ENCODE data around the gene GOLGA8S.
"Not testable (repeated sequence)": the region's sequence is repeated elsewhere in the genome, so short reads cannot be mapped to it uniquely, and the experiment has no call there.

Gene GOLGA8S

GRCh38 chr15:23401627-23402026 lies 47.1 kb downstream of the GOLGA8S start:
- no peak overlapping the region for H3K4me3 ChIP-seq (ENCODE audit: low read length)
- TF ChIP-seq, protein P1, sequence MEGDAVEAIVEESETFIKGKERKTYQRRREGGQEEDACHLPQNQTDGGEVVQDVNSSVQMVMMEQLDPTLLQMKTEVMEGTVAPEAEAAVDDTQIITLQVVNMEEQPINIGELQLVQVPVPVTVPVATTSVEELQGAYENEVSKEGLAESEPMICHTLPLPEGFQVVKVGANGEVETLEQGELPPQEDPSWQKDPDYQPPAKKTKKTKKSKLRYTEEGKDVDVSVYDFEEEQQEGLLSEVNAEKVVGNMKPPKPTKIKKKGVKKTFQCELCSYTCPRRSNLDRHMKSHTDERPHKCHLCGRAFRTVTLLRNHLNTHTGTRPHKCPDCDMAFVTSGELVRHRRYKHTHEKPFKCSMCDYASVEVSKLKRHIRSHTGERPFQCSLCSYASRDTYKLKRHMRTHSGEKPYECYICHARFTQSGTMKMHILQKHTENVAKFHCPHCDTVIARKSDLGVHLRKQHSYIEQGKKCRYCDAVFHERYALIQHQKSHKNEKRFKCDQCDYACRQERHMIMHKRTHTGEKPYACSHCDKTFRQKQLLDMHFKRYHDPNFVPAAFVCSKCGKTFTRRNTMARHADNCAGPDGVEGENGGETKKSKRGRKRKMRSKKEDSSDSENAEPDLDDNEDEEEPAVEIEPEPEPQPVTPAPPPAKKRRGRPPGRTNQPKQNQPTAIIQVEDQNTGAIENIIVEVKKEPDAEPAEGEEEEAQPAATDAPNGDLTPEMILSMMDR (IDR thresholded peaks at IDR 0.05; ENCODE audit: insufficient read depth, low read depth, low read length, missing control alignments): no peak
- DNase-seq (ENCODE audit: low read depth): no peak

GRCh38 chr15:23402140-23402539 lies 47.6 kb downstream of the GOLGA8S start:
- H3K4me3 ChIP-seq (ENCODE audit: low read length): no peak overlapping the region
- DNase-seq (ENCODE audit: low read depth): no peak
- TF ChIP-seq, protein P1 (IDR thresholded peaks at IDR 0.05; ENCODE audit: insufficient read depth, low read depth, low read length, missing control alignments): no peak

GRCh38 chr15:23402544-23402943 lies 48.0 kb downstream of the GOLGA8S start:
- TF ChIP-seq, protein P1 (IDR thresholded peaks at IDR 0.05; ENCODE audit: insufficient read depth, low read depth, low read length, missing control alignments): no peak
- no peak for DNase-seq (ENCODE audit: low read depth)
- no peak overlapping the region for H3K4me3 ChIP-seq (ENCODE audit: low read length)

DNA sequence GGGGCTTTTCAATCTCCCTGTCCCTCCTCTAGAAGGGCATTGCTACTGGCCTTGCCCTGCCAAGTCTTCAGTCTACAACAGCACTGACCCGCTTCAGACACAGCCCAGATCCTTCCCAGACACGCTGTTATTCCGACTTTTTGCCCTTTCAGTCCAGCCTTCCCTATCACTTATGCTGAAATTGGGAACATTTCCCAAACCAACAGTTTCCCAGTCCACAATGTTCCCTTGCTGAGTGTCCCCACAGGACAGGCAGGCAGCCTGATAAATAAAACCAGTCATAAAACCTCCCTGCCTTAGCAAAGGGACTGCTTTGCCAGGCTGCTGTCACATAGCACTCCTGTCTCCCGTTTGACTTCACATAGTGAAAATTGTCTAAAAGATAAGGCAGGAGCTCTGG lies 49.0 kb downstream of the GOLGA8S start:
- H3K4me3 ChIP-seq (ENCODE audit: low read length): no peak overlapping the region
- TF ChIP-seq, protein P1 (IDR thresholded peaks at IDR 0.05; ENCODE audit: insufficient read depth, low read depth, low read length, missing control alignments): no peak
- no peak for DNase-seq (ENCODE audit: low read depth)

DNA sequence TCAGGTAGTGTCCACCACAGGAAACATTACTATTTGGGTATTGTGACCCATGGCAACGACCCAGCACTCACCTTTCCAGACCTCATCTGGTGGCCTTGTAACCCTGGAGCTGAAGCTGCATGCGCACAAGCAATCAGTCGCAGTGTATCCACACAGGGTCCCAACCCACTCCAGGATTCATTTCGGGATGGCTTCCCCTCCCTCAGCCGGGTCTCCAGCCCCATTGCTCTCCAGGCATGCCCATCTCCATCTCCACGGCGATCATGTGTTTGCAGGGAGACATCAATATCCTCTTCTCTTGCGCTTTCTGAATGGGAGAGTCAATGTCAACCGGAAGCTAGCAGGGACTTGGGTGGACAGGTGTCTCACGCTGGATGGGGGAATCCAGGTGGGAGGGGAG lies 57.3 kb downstream of the GOLGA8S start:
- TF ChIP-seq, protein P1 (IDR thresholded peaks at IDR 0.05; ENCODE audit: insufficient read depth, low read depth, low read length, missing control alignments): no peak
- DNase-seq (ENCODE audit: low read depth): no peak
- H3K4me3 ChIP-seq (ENCODE audit: low read length): no peak overlapping the region

DNA sequence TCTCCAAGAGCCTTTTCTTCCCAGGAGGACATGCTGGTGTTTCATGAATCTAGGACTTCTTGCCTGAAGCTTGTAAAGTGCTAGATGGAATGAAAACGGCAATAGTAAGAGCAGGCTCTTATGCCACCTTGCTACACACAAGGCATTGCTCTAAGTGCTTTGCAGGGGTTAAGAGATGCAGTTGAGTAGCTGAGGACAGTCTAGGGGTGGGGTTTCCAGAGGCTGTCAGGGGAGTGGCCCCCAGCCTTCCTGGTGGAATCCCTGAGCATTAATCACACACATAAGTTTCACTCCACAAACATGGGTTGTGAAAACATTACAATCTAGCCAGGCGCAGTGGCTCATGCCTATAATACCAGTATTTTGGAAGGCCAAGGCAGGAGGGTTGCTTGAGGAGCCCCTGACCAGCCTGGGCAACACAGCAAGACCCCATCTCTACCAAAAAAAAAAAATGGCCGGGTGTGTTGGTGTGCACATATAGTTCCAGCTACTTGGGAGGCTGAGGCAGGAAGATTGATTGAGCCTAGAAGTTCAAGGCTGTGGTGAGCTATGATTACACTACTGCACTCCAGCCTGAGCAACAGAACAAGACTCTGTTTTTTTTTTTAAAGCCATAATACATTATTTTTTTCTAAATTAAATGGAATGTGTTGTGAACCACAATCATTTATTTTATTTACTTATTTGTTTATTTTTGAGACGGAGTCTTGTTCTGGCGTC lies 58.5 kb downstream of the GOLGA8S start:
- not testable (repeated sequence) for H3K4me3 ChIP-seq (ENCODE audit: low read length)

More for the DNA sequence above, 58.5 kb downstream of the GOLGA8S start:
- peak; percentile 9 for DNase-seq (ENCODE audit: low read depth)

Data from epithelial cell of esophagus (primary cell).